AG09309 (cell line): ENCODE results near the gene PRKAR1B.

Source experiments
- DNase-seq: peaks from one replicate; pipeline ENCODE4 v3.0.0-alpha.2; 2010; ENCODE audit warnings: low read depth
- H3K4me3 ChIP-seq: 2 replicates; pipeline ENCODE4 v1.5.1; 2011; ENCODE audit warnings: mild to moderate bottlenecking, low read depth, low read length, moderate library complexity; ENCODE audit not compliant: control insufficient read depth
- CTCF ChIP-seq: IDR thresholded peaks from 2 replicates; pipeline ENCODE4 v1.5.1; 2011; ENCODE audit warnings: mild to moderate bottlenecking, low read depth, low read length, inconsistent platforms; ENCODE audit not compliant: insufficient read depth, control insufficient read depth; ENCODE audit errors: missing control alignments

Gene PRKAR1B

GRCh38 chr7:562789-563628 lies 164.1 kb downstream of the PRKAR1B start:
- DNase-seq = no peak
- no peak overlapping the region for H3K4me3 ChIP-seq
- no peak for TF ChIP-seq CTCF

GRCh38 chr7:562374-562675 lies 164.8 kb downstream of the PRKAR1B start:
- DNase-seq = no peak
- no peak overlapping the region for H3K4me3 ChIP-seq
- TF ChIP-seq CTCF = no peak

GRCh38 chr7:561631-562373 lies 165.3 kb downstream of the PRKAR1B start:
- DNase-seq = no peak
- no peak for TF ChIP-seq CTCF
- no peak overlapping the region for H3K4me3 ChIP-seq

GRCh38 chr7:560966-561630 lies 166.0 kb downstream of the PRKAR1B start:
- no peak for TF ChIP-seq CTCF
- no peak overlapping the region for H3K4me3 ChIP-seq
- DNase-seq = no peak

GRCh38 chr7:559396-559705 lies 167.7 kb downstream of the PRKAR1B start:
- no peak for DNase-seq
- H3K4me3 ChIP-seq = no peak overlapping the region
- TF ChIP-seq CTCF = no peak

- no peak for TF ChIP-seq CTCF
- DNase-seq = no peak
- no peak overlapping the region for H3K4me3 ChIP-seq
Measured at GRCh38 chr7:557558-557881, 169.6 kb downstream of the PRKAR1B start.
